Measurements from ENCODE around the gene RNF208. TPM values are rescaled to one million over a fixed set of nuclear protein-coding genes. Genes with fewer than 3 reads are reported as not detected.

The RNF208 gene
- total RNA-seq, 1 donor from 2014 or later: 5.9 TPM

DNA sequence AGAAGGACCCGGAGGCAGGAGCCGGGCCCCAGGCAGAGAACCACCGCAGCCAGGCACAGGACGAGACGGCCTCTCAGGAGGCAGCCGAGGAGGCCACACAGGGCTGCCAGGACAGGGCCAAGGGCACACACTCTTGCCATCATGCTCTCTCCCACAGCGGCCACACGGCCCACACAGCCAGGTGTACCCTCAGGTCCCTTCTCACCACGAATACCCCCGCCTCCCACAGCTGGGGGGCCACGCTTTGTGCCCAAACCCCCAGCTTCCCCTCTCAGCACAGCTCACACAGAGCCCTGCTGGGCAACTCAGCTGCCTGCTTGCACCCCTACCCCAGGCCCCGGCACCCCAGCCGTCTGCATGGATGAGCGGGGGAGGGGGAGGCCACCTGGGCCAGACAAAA, 28.3 kb downstream of the RNF208 start:
- DNase-seq (ENCODE audit: low spot score): no peak

DNA sequence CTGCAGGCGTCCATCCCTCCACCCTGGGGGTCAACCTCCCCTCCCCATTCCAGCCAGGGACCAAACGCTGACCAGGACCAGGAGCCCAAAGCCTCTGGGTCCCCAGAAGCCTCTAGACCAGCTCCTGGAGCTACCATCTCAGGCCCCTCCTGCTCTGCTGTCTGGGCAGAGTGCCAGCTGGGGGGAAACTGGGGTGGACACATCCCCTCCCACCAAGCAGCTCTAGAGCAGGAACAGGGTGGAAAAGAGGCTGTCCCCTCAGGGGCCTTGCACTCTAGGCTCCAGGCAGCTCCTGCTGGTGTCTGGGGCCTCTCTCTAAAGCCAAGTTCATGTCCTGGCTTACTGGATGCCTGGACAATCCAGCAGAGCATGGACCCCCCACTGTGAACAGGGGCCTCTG, 29.2 kb downstream of the RNF208 start:
- DNase-seq (ENCODE audit: low spot score): no peak

DNA sequence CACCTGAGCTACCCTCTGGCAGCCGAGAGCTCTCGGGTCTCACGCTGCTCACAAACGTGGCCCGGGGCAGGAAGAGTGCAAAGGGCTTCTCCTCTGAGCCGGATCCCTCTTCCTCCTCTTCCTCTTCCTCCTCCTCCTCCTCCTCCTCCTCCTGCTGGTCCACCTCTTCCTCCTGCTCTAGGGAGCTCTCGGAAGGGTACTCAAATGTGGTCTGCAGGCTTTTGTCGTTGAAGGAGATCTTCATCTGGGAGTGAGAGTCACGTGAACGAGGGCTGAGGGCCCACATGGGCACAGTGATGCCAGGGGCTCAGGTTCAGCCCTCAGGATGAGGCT, 29.6 kb downstream of the RNF208 start:
- DNase-seq (ENCODE audit: low spot score): no peak

DNA sequence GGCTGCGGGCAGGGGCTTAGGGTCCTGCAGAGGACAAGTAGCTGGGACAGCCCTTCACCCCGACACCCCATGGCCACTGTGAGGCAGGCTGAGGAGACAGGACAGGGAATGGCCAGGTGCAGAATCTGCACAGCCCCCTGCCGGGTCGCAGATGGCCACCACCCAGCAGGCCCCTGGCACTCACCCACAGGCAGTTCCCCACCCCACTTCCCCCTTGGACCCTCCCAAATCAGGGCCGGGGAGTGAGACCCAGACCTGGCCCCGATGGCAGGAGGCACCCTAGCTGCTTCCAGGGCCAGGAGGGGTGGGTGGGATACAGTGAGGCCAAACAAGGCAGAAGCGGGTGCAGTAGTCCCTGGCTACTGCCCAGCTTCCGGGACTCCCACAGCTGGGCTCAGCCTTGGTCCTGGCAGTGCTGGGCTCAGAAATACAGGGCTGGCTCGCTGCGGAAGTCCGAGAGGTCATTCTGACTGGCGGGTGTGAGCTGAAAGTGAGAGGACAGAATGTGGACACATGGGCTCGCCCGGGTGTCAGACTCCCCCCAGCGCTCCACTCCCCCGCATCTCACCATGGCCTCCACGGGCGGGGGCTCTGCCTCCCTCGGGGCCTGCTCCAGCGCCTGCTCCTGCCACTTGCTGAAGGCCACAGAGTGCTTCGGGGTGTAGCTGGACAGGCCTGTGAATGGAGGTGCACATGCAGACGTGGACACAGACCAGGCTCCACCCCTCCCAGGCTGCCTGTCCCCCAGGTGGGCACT, 30.2 kb downstream of the RNF208 start:
- DNase-seq (ENCODE audit: low spot score): no peak

DNA sequence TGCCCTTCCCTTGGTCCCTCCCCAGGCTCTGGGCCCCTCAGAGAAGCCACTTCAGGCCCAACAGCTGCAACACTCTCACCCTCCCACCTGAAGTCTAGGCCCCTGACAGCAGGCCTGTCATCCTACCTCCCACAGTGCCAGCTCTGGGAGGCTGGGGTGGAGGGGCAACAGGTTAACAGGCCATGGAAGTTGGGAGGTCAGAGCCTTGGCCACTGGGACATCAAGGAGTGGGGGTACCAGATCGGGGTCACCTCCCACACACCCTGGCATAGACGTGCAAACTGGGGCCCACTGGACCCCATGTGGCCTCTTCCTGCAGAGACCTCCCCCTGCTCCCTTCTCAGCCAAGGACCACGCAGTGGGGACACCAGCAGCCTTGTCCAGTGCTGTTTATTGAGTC, 30.8 kb downstream of the RNF208 start:
- DNase-seq (ENCODE audit: low spot score): no peak

DNA sequence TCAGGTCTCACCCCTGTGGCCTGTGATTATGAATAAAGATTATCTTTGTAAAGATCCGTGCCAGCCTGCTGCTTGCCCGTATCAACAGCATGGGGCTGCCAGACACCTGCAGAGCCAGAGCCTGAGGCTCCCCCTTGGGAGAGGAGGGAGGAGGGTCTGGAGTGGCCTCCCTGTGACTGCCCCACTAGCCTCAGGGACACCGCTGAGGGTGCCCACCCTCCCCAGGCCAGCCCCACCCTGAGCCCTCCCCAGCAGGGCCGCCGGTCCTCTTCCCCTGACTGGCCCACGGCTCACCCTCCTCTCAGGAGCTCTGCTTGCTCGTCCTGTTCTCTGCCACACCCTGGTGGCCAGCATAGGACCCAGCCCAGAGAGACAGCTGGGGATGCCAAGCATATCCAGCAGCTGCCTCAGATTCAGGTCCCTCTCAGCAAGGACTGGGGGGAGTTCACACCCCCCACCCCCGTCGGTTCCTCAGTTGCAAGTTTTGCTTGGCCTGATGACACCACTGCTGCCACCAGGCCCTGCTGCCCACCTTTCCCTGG, 31.7 kb downstream of the RNF208 start:
- DNase-seq (ENCODE audit: low spot score): no peak

DNA sequence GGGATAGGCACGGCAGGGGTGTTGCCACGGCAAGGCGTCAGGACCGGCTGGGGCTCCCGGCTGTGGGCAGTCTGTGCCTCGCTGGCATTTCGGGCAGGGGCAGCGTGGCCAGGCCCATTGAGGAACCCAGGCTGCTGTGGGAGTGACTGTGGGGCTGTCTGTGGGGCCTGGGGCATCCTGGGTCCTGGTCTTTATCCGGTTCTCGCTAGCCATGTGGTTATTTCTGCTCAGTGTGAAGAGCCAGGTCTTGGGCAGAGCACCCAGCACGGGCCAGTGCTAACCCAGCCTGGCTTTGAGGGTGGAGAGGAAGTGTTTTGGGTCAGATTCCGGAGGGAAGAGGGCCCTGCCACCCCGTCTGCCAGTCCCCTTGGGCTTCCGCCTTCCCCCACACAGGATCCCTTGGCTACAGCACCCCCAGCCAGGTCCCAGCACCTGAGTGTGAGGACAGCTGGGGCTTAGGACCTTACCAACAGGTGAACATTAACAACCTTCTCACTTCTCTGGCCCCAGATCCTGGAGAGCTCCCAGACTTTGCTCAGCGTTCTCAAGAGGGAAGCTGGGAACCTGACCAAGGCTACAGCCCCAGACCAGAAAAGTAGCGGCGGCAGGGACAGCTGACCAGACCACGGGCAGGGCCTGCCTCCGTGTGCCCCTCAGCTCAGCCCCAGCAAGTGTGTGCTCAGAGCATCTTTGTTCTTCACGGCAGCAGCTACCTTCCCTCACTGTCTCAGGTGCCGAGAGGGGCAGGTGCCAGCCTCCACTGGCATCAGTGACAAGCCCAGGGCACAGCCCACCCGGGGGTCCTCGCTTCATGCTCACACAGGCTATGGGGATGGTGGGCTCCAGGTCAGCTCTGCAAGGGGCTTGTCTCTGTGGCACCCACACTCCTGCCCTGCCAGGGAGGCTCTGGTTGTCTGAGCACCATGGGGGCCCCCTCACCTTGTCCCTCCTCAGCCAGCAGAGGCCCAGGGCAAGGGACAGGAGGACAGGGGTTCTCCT, 32.4 kb downstream of the RNF208 start:
- DNase-seq (ENCODE audit: low spot score): no peak

DNA sequence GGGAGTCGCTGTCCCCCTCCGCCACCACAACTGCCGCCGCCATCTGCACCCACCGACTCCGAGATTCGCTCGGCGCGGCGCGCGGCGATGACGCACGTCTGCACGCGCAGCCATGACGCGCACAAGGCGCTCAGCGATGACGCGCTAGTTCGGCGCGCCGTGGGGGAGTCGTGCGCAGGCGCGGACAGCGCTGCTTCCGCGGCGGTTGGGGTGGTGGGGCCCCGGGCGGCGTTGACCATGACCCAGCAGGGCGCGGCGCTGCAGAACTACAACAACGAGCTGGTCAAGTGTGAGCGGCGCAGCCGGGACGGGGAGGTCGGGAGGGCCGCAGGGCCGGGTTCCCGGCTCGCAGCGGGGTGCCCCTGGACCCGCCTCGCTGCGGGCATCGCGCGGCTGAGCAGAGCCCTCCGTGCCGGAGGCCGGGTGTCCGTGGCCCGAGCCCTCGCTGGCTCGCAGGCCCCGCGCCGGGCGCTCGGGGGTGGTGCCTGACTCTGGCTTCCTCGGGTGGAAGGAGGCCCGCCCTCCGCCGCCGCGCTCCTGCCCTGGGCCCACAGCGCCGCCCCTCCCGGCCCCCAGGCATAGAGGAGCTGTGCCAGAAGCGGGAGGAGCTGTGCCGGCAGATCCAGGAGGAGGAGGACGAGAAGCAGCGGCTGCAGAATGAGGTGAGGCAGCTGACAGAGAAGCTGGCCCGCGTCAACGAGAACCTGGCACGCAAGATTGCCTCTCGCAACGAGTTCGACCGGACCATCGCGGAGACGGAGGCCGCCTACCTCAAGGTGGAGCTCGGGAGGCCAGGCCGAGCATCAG, 33.3 kb downstream of the RNF208 start, which contains the start of the genes ANAPC2 and SSNA1:
Gene ANAPC2, minus strand, starts transcription at position 71 of the 807 bp plus-strand sequence. Its CDS starts 28 bp downstream, at position 43.
Gene SSNA1, plus strand, starts transcription at position 187 of the 807 bp plus-strand sequence. Its CDS starts 51 bp downstream, at position 238.
- peak; percentile 99 for DNase-seq (ENCODE audit: low spot score)

DNA sequence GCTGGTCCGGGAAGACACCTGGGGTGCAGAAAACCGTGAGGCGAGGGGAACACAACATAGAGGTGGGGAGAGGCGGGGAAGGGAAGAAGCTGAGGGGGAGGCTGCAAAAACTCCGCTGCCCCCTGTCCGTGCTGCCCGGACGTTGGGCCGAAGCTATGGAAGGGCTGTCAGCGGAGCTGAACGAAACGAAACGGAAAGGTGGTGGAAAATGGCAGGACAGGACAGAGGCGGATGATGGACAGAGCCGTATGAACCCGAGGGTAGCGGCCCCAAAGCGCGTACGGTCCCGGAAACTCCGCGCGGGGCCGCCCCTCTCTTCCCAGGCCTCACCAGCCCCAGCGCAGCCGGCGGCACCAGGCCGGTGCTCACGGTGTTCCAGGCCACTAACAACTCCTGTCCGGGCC, 34.0 kb downstream of the RNF208 start:
- DNase-seq (ENCODE audit: low spot score): no peak

DNA sequence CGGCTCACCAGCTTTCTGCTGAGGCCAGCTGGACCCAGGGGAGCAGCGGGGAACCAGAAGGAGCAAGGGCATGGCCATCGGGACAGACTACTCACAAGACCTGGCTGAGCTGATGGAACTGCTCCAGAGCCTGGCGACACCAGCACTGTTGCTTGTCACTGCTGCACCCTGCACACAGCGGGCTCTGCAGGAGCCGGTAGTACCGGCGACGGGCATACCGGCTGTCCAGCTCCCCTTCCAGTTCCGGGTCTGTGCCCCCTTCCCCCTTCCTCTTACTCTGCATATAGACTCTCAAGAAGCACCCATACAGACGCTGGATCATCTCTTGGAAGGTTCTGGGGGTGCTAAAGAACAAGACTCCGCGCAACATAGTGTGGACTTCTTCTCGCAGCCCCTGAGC, 34.7 kb downstream of the RNF208 start:
- no peak for DNase-seq (ENCODE audit: low spot score)

DNA sequence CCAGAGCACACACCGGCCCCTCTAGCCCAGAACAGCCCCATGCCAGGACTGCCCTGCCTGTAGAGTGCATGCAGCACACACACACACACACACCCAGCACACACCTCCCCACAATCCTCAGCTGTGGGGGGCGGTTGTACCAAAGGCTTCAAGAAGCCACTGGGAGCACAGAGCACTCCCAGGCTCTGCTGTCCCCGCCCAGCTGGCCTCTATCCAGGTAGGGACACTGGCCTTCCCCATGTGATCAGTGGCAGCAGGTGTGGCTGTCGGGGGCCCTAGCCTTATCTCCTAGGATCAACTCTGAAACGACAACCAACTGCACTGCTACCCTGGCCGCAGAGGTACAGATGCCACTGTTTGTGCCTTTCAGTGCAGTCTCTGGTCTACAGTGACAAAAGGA, 35.7 kb downstream of the RNF208 start:
- no peak for DNase-seq (ENCODE audit: low spot score)

DNA sequence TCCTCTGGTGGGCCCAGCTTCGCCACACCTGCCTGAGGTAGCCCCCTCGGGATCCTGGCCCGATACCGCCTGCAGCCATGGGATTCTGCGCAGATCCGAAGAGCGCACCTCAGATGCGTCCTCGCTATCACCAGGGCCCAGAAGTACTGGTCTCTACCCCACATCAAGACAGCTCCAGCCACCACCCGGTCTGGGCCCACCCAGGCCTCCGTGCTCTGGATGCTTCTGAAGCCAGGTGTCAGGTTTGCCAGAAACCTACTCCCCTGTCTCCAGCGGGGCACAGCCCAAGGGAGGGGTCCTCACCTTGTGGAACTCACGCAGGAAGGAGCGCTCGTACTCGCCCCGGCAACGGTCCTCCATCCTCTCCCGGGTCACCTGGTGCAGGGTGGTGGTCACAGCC, 36.1 kb downstream of the RNF208 start:
- DNase-seq (ENCODE audit: low spot score): no peak

DNA sequence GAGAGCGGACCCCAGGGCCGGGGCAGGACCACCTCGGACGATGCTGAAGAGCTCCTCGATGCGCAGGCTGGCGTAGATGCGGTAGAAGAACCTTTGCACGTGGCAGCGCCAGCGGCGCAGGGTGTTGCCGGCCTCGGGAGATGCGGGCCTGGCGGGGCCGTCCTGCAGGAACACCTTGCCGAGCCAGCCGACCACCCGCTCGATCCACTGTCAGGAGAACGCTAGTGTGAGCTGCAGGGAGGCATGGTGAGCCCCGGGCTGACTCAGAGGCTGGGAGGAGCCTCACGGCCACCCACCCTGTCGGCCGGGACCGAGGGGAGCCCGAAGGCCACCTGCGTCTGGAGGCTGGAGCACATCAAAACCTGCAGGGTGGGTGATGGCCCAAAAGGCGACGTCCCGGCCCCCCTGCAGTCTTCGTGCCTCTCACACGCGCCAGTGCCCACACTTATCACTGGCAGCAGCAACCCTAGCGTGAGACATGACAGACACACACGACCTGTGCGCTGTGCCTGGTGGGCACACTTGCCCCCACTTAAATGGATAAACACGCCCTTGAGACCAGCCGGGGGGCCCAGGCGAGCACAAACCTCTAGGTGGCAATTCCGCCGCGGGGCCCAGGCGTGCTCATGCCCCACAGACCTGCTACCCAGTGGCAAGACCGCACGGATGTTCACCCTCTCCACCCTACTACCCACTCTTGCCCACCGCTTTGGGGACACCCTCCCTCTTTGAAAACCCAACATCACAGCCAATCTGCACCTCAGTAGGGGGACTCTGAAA, 37.0 kb downstream of the RNF208 start:
- no peak for DNase-seq (ENCODE audit: low spot score)

DNA sequence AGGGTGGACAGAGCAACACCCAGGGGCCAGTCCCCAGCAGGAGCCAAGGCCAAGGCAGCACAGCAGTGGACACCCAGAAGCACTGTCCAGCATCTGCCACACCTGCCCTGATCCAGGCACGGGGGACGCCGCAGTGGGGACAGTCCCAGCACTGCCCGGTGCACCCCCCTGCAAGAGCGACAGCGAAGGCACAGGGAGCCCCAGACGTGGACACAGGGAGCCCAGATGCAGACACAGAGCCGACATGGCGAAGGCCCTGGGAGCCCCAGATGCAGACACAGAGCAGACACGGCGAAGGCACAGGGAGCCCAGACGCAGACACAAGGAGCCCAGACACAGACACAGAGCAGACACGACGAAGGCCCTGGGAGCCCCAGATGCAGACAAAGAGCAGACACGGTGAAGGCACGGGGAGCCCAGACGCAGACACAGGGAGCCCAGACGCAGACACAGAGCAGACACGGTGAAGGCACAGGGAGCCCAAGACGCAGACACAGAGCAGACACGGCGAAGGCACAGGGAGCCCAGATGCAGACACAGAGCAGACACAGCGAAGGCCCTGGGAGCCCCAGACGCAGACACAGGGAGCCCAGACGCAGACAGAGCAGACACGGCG, 38.0 kb downstream of the RNF208 start:
- DNase-seq (ENCODE audit: low spot score): no peak

DNA sequence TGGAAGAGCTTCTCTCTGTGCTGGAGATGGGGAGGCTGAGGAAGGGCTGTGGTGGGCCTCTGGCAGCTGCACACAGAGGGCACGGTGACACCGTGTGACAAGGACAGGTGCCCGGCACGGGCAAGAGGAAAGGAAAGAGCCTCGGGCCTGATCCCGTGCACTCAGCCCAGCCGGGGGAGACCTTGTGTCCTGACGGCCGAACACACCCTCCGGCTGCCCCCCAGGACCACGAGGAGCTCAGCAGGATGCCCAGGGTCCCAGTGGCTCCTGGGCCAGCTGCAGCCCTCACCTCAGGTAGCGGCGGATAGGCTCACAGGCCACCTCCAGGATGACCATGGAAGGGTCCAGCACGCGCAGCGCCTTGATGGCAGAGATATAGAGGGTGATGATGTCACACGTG, 39.2 kb downstream of the RNF208 start:
- DNase-seq (ENCODE audit: low spot score): no peak

DNA sequence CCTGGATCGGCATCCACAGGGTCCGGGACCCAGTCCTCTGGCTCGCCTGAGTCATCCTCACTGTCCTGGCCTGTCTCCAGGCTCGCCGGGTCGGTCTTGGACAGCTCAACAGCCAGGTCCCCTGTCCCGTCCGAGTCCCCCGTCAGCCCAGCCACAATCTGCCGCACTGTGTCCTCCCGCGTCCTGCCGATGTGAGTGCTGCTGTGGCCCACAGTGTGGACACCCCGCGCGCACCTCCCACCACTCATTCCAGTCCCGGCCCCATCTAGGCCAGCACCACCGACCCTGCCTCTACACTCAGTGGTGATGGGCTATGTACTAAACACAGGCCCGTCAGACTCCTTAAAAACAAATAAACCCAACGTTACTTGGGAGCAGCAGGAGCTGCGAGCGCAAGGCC, 40.4 kb downstream of the RNF208 start:
- DNase-seq (ENCODE audit: low spot score): no peak

DNA sequence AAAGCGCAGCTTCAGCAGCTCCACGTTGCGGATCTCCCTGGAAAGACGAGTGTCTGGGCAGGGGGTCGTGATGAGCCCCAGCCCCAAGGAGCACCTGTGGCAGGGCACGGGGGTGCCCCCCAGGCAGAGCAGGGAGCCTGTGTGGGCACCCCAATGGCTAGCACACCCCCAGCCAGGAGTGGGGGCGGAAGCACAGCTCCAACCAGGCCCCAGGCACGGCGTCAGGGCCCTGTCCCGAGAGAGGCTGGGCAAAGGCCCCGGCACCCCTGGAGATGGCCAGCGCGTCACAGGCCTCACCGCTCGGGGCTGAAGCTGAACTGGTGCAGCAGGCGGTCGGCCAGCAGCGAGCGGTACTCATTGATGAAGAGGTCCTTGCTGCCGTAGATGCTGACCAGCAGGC, 41.5 kb downstream of the RNF208 start:
- no peak for DNase-seq (ENCODE audit: low spot score)

DNA sequence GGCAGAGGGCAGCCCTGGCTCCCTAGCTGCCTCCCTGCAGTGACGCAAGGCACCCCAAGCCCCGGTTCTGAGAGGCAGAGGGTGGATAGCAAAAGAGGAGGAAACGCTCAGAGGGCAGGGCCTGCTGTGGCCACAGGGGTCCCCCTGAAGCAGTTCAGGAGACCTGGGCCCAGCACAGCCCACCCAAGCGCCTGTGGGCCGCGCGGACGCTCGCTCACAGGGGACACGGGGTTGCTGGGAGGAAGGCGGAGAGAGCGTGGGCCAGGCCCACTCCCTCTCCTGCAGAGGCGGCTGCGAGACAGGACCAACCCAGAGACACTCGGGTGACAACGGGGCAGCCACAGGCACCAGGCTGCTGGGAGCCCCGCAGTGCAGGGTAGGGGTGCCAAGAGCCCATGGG, 42.3 kb downstream of the RNF208 start:
- no peak for DNase-seq (ENCODE audit: low spot score)

DNA sequence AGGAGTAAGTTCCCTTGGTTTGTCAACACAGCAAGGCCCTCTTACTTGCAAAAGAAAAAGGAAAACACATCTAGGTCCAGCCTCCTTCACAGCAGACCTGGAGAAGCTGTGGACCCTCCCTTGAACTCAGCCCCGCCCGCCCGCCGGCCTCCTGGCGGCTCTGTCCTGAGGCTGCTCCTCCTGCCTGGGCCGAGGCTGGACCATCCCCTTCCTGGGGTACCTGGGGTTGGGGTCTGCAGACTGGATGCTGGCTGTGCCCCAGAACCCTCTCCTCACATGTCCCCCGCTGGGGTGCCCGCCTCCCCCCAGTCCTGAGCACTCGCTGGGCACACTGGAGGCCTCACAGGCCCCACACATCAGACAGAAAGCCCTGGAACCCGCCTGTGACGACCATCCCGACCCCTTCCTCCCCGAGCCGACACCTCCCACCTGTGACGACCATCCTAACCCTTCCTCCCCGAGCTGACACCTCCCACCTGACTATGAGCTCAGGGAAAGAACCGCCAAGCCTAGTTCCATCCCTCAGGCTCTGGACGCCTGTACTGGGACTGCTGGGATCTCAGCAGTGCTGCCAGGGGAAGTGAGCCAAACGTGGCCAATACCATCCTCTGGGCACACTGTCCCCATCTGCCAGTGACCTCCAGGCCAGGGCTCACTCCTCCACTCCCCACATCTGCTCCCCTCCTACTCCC, 43.0 kb downstream of the RNF208 start:
- no peak for DNase-seq (ENCODE audit: low spot score)
